HG03045 (cell line): ENCODE data around the gene PPP1R16B.

Experiments used
- ATAC-seq: cut with Tn5 transposase; IDR thresholded peaks from one replicate; pipeline ENCODE4 v1.9.1; 2021; ENCODE audit warnings: mild to moderate bottlenecking, moderate library complexity; ENCODE audit not compliant: unreplicated experiment

The PPP1R16B gene

GRCh38 chr20:38825901-38826625 is 20.6 kb downstream of the PPP1R16B start:
- ATAC-seq, result no peak

GRCh38 chr20:38827770-38828281 is 22.3 kb downstream of the PPP1R16B start:
- ATAC-seq, result no peak

- no peak for ATAC-seq
These were observed 23.2 kb downstream of the PPP1R16B start for GRCh38 chr20:38828514-38829295.

GRCh38 chr20:38829296-38829875 is 23.9 kb downstream of the PPP1R16B start:
- no peak for ATAC-seq

- ATAC-seq, result no peak
These were observed 24.9 kb downstream of the PPP1R16B start for GRCh38 chr20:38830356-38830755.

GRCh38 chr20:38831049-38831691 is 25.7 kb downstream of the PPP1R16B start:
- ATAC-seq, result no peak

GRCh38 chr20:38831995-38832620 is 26.6 kb downstream of the PPP1R16B start:
- ATAC-seq, result no peak

- no peak for ATAC-seq
These were observed 27.8 kb downstream of the PPP1R16B start for GRCh38 chr20:38833154-38833856.

- ATAC-seq, result no peak
These were observed 28.3 kb downstream of the PPP1R16B start for GRCh38 chr20:38833857-38834164.

- no peak for ATAC-seq
These were observed 29.4 kb downstream of the PPP1R16B start for GRCh38 chr20:38834868-38835267.

- ATAC-seq, result no peak
These were observed 30.3 kb downstream of the PPP1R16B start for GRCh38 chr20:38835792-38836191.

GRCh38 chr20:38836991-38837390 is 31.5 kb downstream of the PPP1R16B start:
- ATAC-seq, result no peak

GRCh38 chr20:38838326-38838725 is 32.8 kb downstream of the PPP1R16B start:
- ATAC-seq, result no peak

GRCh38 chr20:38839563-38839962 is 34.1 kb downstream of the PPP1R16B start:
- ATAC-seq, result no peak

GRCh38 chr20:38840053-38840893 is 34.8 kb downstream of the PPP1R16B start:
- ATAC-seq, result no peak

GRCh38 chr20:38840894-38841470 is 35.5 kb downstream of the PPP1R16B start:
- ATAC-seq, result no peak

- no peak for ATAC-seq
These were observed 36.1 kb downstream of the PPP1R16B start for GRCh38 chr20:38841570-38841969.

- ATAC-seq, result peak; percentile 44
These were observed 36.5 kb downstream of the PPP1R16B start for GRCh38 chr20:38842026-38842425.

- ATAC-seq, result peak; percentile 80
These were observed 37.1 kb downstream of the PPP1R16B start for GRCh38 chr20:38842558-38842981.
